IgD-negative memory B cell (primary cell): ENCODE data around the gene RAB1B. TPM values are rescaled to one million over a fixed set of nuclear protein-coding genes. Genes with fewer than 3 reads are reported as not detected.
"Not testable (repeated sequence)": the region's sequence is repeated elsewhere in the genome, so short reads cannot be mapped to it uniquely, and the experiment has no call there.

Experiments
- H3K27ac Mint-ChIP-seq, 3 donors: one replicate each; pipeline ENCODE4 v1.8.0; 2020 to 2022; ENCODE audit warnings: mild to moderate bottlenecking in 3 of 3, mixed read lengths in 3 of 3, moderate library complexity in 1 of 3
- H3K27me3 Mint-ChIP-seq: one replicate; pipeline ENCODE4 v1.8.0; 2021; ENCODE audit warnings: mixed read lengths
- H3K36me3 Mint-ChIP-seq: one replicate; pipeline ENCODE4 v1.8.0; 2020; ENCODE audit warnings: mild to moderate bottlenecking, mixed read lengths
- H3K4me1 Mint-ChIP-seq, 3 donors: one replicate each; pipeline ENCODE4 v1.8.0; 2020 to 2022; ENCODE audit warnings: mixed read lengths in 3 of 3, mild to moderate bottlenecking in 1 of 3
- H3K4me3 Mint-ChIP-seq, 4 donors: one replicate each; pipeline ENCODE4 v1.8.0; 2020 to 2022; ENCODE audit warnings: mild to moderate bottlenecking in 4 of 4, mixed read lengths in 4 of 4, moderate library complexity in 3 of 4
- H3K9me3 Mint-ChIP-seq, 3 donors: one replicate each; pipeline ENCODE4 v1.8.0; 2020 to 2021; ENCODE audit warnings: mixed read lengths in 3 of 3, mild to moderate bottlenecking in 1 of 3
- polyA plus RNA-seq: library from polyadenylated mRNA; unstranded; fragments of 300-500 nt; fragmentation: Illumina TruSeq; gene quantifications from one replicate; pipeline ENCODE4 v1.2.3, GENCODE V29; 2021

The RAB1B gene
- polyA plus RNA-seq, 1 donor from 2014 or later = 14.8 TPM

DNA sequence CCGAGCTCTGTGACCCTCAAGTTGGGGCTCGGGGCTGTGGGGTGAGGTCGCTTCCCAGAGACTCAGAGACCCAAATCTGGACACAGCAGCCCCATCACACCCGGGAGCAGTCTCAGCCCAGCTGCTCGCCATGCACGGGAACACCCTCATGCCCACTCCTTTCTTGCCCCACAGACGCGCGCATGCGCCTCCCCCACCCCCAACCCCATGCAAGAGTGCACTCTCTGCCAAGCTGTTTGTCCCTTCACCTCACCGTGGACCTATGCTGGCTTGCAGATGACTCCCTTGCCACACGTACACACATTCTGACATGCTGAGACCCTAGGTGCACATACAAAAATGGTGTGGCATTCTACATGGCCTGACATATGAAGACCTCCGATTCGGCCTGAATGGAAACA lies 48.9 kb downstream of the RAB1B start:
- no peaks in the 10 kb centered on the region for H3K27me3 Mint-ChIP-seq

DNA sequence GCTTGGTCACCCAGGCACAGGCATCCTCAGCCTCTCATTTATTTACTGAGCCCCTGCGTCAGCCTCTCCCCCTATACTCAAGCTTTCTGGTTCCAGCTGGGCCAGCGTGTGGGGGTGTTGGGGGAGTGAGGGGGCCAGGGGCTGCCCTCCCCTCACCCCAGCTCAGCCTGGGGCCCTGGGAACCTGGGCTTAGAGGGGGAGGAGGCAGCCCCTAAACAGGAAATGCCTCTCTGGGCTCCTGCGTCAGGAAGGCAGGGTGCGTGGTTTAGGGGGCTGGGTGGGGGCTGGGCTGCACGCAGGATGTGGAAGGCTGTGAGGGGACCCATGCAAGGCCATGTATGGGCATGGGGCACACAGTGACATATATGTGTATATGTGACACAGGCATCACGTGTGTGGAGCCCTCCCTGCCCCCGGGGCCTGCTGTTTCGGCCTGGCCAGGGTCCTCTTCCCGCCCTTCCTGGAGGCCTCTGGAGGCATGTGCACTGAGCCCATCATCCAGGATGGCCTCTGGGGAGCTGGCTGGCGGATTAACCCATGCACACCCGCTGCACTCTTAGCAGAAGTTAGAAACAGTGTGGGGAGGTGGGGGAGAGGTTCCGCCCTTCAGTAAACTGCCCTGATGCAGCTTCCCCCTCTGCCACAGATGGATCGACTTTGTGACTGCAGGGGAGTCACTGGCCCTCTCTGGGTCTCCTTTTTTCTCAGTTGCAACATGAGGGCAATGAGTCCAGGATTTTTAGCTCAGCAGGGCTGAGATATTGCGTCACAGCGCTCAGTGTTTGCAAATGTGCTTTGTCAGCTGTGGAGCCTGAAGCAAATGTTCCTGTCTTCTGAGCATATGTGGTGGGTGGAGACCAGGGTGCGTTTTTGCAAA lies 49.5 kb downstream of the RAB1B start:
- no peaks in the 10 kb centered on the region for H3K9me3 Mint-ChIP-seq
- peaks cover 11 to 29% (median 17%) of the 10 kb centered on the region in 3 donors for H3K4me1 Mint-ChIP-seq
- no peaks in the 10 kb centered on the region for H3K27me3 Mint-ChIP-seq
- H3K36me3 Mint-ChIP-seq = no peaks in the 10 kb centered on the region
- peak overlapping the region; percentile 93 to 95 (median 95) for H3K27ac Mint-ChIP-seq
- peak overlapping the region in 3 of 4 donors; percentile 10 to 88 (median 87) for H3K4me3 Mint-ChIP-seq

More for the DNA sequence above, 48.9 kb downstream of the RAB1B start:
- H3K4me3 Mint-ChIP-seq = peak overlapping the region; percentile 10 to 87 (median 52)
- peak overlapping the region; percentile 93 to 95 (median 95) for H3K27ac Mint-ChIP-seq
- no peaks in the 10 kb centered on the region for H3K9me3 Mint-ChIP-seq
- no peaks in the 10 kb centered on the region for H3K36me3 Mint-ChIP-seq
- peaks cover 11 to 29% (median 17%) of the 10 kb centered on the region in 3 donors for H3K4me1 Mint-ChIP-seq

DNA sequence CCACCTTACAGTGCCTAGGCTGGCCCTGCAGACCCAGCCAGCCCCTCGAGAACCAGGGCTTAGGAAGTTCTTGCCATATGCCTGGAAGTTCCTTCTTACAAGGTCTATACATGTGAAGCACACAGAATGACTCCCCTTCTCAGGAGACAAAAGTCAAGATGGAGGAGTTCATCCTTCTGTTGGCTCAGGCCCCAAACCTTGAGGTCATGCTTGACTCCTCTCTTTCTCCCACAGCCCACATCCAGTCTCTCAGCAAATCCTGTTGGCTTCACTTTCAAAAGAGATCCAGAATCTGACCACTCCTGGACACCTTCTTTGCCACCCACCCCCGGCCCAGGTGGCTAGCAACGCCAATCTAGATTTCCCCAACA lies 50.1 kb downstream of the RAB1B start:
- peaks cover 11 to 26% (median 17%) of the 10 kb centered on the region in 3 donors for H3K4me1 Mint-ChIP-seq
- H3K36me3 Mint-ChIP-seq = no peaks in the 10 kb centered on the region
- peak overlapping the region; percentile 80 to 95 (median 95) for H3K27ac Mint-ChIP-seq
- H3K9me3 Mint-ChIP-seq = no peaks in the 10 kb centered on the region
- H3K4me3 Mint-ChIP-seq = peak overlapping the region in 3 of 4 donors; percentile 10 to 77 (median 63)
- no peaks in the 10 kb centered on the region for H3K27me3 Mint-ChIP-seq

DNA sequence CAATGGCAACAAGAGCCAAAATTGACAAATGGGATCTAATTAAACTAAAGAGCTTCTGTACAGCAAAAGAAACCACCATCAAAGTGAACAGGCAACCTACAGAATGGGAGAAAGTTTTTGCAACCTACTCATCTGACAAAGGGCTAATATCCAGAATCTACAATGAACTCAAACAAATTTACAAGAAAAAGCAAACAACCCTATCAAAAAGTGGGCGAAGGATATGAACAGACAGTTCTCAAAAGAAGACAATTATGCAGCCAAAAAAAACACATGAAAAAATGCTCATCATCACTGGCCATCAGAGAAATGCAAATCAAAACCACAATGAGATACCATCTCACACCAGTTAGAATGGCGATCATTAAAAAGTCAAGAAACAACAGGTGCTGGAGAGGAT lies 51.9 kb downstream of the RAB1B start:
- H3K36me3 Mint-ChIP-seq, H3K27me3 Mint-ChIP-seq, H3K27ac Mint-ChIP-seq, H3K9me3 Mint-ChIP-seq, H3K4me3 Mint-ChIP-seq: not testable (repeated sequence)
- H3K4me1 Mint-ChIP-seq = peaks cover 11 to 22% (median 17%) of the 10 kb centered on the region in 3 donors

DNA sequence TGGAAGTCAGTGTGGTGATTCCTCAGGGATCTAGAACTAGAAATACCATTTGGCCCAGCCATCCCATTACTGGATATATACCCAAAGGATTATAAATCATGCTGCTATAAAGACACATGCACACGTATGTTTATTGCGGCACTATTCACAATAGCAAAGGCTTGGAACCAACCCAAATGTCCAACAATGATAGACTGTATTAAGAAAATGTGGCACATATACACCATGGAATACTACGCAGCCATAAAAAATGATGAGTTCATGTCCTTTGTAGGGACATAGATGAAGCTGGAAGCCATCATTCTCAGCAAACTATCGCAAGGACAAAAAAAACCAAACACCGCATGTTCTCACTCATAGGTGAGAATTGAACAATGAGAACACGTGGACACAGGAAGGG lies 52.3 kb downstream of the RAB1B start:
- not testable (repeated sequence) for H3K4me3 Mint-ChIP-seq, H3K9me3 Mint-ChIP-seq, H3K27ac Mint-ChIP-seq, H3K36me3 Mint-ChIP-seq, H3K27me3 Mint-ChIP-seq
- peaks cover 11 to 20% (median 17%) of the 10 kb centered on the region in 3 donors for H3K4me1 Mint-ChIP-seq

DNA sequence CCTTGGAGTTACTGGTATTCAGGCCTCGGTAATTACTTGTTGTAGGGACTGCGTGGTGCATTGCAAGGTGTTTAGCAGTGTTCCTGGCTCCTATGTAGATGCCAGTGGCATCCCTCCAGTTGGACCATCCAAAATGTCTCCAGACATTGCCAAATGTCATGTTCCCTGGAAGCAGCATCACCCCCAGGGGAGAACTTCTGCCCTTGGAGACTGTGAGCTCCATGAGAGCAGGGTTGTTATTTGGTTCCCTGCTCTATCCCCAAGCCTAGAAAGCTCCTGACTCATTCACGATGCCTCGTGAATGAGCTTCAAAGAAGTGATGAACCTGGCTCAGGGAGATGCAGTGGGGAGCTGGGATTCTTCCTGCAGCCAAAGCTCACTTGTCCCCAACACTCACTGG lies 53.2 kb downstream of the RAB1B start:
- H3K9me3 Mint-ChIP-seq = no peaks in the 10 kb centered on the region
- no peaks in the 10 kb centered on the region for H3K27me3 Mint-ChIP-seq
- H3K4me3 Mint-ChIP-seq = no peak overlapping the region
- H3K36me3 Mint-ChIP-seq = no peaks in the 10 kb centered on the region
- H3K27ac Mint-ChIP-seq = peak overlapping the region in 1 of 3 donors; percentile 31
- H3K4me1 Mint-ChIP-seq = peaks cover 11 to 20% (median 17%) of the 10 kb centered on the region in 3 donors

DNA sequence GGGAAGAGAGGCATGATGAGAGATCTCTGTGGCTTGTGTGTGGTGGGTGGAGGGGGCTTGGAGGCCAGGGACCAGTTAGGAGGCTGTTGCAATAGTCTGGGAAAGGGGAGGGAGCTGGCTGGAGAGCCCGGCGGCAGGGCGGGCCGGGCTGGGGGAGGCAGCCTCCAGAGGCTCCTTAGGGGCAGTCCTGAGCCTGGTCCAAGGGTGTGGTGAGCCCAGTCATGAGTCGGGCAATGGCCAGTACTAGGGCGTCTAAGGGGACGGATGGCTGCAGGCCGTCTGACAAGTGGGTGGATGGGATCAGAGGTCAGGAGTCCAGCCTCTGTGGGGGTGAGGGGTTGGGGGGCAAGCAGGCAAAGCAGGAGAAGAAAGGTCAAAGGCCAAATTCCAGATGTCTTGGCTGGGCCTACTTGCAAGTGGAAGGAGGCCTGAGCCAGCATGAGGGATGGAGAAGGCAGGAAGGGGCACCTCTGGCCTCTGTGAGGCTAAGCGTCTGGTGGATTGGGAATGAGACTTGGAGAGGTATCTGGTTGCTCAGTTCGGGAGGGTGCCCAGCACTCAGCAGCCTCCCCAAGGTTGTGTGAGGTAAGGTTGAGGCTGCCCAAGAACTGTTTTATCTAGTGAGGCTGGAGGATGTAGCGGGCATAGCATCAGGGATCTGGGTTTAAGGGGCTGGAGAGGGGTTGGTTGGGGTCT lies 54.4 kb downstream of the RAB1B start:
- Mint-ChIP-seq H3K36me3 (no peaks in the 10 kb centered on the region), H3K27ac (no peak overlapping the region), H3K9me3 (no peaks in the 10 kb centered on the region), H3K27me3 (no peaks in the 10 kb centered on the region), H3K4me1 (peaks cover 11 to 17% (median 17%) of the 10 kb centered on the region in 3 donors), H3K4me3 (no peak overlapping the region)

DNA sequence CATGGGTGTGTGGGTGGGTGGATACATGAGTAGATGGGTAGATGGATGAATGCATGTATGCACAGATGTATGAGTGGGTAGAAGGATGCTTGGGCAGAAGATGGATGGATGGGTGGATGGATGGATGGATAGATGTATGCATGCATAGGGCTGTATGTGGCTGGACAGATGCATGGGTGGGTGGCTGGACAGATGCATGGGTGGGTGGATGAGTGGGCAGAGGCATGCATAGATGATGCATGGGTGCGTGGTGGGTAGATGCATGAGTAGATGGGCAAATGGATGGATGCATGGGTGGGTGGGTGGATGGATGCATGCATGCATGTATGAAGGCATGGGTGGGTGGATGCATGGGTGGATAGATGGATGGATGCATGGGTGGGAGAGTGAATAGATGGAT lies 55.2 kb downstream of the RAB1B start:
- Mint-ChIP-seq H3K27me3 (no peaks in the 10 kb centered on the region), H3K4me3 (no peak overlapping the region), H3K9me3 (no peaks in the 10 kb centered on the region), H3K4me1 (peaks cover 5 to 14% (median 13%) of the 10 kb centered on the region in 3 donors), H3K27ac (no peak overlapping the region), H3K36me3 (no peaks in the 10 kb centered on the region)

DNA sequence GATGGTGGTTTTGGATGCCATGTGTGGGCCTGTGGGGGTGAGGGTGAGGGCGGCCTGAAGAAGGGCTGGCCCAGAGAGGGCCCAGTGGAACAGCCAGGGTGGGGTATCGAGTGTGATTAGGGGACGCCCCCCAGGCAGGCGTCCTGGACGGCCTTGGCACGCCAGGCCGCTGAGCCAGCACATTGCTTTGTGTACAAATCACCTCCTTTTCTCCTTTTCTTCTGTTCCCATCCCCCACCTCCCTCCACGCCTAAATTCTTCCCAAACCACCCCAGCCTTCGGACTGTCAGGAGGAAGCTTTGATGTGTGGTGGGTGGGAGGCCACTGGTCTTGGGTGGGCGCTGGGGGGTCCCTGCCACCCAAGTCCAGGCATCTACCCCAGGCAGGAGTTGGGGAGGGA lies 56.2 kb downstream of the RAB1B start:
- Mint-ChIP-seq H3K27ac (peak overlapping the region in 1 of 3 donors; percentile 73), H3K27me3 (no peaks in the 10 kb centered on the region), H3K4me1 (peaks cover 0 to 9% (median 9%) of the 10 kb centered on the region in 3 donors), H3K4me3 (no peak overlapping the region), H3K36me3 (no peaks in the 10 kb centered on the region), H3K9me3 (no peaks in the 10 kb centered on the region)

DNA sequence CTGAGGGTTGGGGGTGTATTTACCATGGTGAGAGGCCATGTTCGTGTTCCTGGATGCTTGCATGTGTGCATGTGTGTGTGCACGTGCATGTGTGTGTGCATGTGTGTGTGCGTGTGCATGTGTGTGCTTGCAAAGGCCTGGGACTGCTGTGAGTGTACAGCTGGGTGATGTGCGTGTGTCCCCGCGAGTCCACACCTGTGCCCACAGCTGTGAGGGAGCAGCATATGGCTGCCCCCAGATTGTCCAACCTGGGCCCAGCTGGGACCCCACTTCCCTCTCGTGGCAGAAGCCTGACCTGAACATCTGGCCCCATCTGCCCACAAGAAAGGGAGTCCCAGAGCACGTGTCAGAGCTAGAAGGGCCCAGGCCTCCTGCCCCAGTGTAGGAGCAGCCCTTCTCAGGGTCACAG lies 56.8 kb downstream of the RAB1B start:
- Mint-ChIP-seq H3K4me1 (peaks cover 0 to 9% (median 9%) of the 10 kb centered on the region in 3 donors), H3K4me3 (no peak overlapping the region), H3K9me3 (no peaks in the 10 kb centered on the region), H3K27ac (peak overlapping the region in 1 of 3 donors; percentile 73), H3K36me3 (no peaks in the 10 kb centered on the region), H3K27me3 (no peaks in the 10 kb centered on the region)

DNA sequence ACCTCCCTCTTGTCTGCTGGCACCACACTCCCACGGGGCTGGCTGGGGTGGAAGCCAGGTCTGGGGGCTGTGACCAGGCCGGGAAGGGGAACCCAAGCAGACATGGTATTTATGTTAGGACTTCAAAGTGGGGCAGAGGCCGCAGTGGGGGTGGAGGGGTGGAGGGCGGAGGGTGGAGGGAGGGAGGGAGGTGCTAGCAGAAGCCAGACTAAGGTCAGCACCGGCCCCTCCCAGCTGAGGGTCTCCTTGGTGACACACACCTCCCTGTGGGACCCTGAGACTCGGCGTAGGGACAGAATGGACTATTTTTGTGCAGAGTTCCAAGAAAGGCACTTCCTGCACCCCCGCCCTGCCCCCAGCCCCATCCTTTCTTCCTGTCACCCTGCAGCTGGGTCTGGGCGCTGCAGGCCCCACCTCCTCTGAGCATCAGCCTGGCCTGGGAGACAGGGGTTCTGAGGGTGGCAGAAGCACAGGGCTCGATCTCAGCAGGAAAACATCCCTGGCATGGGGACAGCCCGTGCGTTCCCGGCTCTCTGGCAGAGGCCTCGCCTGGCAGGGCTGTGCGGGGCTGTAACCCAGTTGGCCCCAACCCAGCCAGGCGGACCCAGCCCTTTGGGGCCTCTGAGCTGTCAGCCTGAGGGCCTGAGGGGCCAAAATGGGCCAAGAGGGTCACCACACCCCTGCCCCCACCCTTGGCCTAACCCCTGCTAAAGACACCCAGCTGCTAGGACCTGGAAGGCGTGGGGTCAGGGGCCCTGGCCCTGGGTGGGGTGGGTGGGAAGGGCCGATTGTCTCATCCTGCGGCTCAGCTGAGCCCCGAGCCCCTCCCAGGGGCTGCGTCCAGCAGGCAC lies 58.0 kb downstream of the RAB1B start:
- Mint-ChIP-seq H3K36me3 (no peaks in the 10 kb centered on the region), H3K9me3 (no peaks in the 10 kb centered on the region), H3K27ac (no peak overlapping the region), H3K27me3 (no peaks in the 10 kb centered on the region), H3K4me1 (peaks cover 0 to 9% (median 9%) of the 10 kb centered on the region in 3 donors), H3K4me3 (no peak overlapping the region)

Other genes with a start within 250 kb of the RAB1B start
- not detected for gene CATSPER1, start 242.2 kb upstream of the RAB1B start, polyA plus RNA-seq
- not detected for gene GAL3ST3, start 219.5 kb upstream of the RAB1B start, polyA plus RNA-seq
- gene SF3B2, start 216.3 kb upstream of the RAB1B start, polyA plus RNA-seq = 91.8 TPM
- gene PACS1, start 198.4 kb upstream of the RAB1B start, polyA plus RNA-seq = 72.9 TPM
- gene KLC2, start 10.9 kb upstream of the RAB1B start, polyA plus RNA-seq = 13.6 TPM
- gene CNIH2, start 9.5 kb downstream of the RAB1B start, polyA plus RNA-seq = not detected
- gene YIF1A, start 20.5 kb downstream of the RAB1B start, polyA plus RNA-seq = 72.5 TPM
- gene TMEM151A, start 23.3 kb downstream of the RAB1B start, polyA plus RNA-seq = not detected
- gene CD248, start 48.4 kb downstream of the RAB1B start, polyA plus RNA-seq = 0.19 TPM
- 0.28 TPM for gene RIN1, start 67.8 kb downstream of the RAB1B start, polyA plus RNA-seq
- gene BRMS1, start 76.5 kb downstream of the RAB1B start, polyA plus RNA-seq = 80.6 TPM
- 6.1 TPM for gene B4GAT1, start 79.0 kb downstream of the RAB1B start, polyA plus RNA-seq
- 3.0 TPM for gene SLC29A2, start 103.1 kb downstream of the RAB1B start, polyA plus RNA-seq
- gene NPAS4, start 152.4 kb downstream of the RAB1B start, polyA plus RNA-seq = not detected
- gene MRPL11, start 170.2 kb downstream of the RAB1B start, polyA plus RNA-seq = 92.2 TPM
- gene PELI3, start 198.3 kb downstream of the RAB1B start, polyA plus RNA-seq = 4.3 TPM
- 24.5 TPM for gene DPP3, start 211.8 kb downstream of the RAB1B start, polyA plus RNA-seq
- gene BBS1, start 242.0 kb downstream of the RAB1B start, polyA plus RNA-seq = 10.3 TPM